ENCODE measurements around the gene RS1.

RS1 gene

DNA sequence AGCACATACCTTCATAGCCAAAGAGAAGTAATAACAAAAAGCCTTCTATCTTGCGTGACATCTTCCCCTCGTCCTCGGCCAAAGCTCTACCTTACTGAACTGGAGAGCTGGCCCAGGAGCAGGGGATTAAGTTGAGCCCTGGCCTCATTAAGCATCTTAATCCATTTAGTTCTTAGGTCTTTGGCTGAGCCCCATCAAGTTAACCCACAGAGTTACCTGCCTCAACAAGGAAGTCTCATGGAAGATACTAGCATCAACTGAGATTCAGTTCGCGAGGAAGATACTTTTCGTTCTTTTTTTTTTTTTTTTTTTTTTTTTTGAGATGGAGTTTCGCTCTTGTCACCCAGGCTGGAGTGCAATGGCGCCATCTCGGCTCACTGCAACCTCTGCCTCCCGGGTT lies at the start of gene RS1:
RS1 (minus strand) TSS at position 101 of the 400 bp plus-strand sequence; CDS start at position 61, 40 bp downstream.
- DNase-seq = no peak

DNA sequence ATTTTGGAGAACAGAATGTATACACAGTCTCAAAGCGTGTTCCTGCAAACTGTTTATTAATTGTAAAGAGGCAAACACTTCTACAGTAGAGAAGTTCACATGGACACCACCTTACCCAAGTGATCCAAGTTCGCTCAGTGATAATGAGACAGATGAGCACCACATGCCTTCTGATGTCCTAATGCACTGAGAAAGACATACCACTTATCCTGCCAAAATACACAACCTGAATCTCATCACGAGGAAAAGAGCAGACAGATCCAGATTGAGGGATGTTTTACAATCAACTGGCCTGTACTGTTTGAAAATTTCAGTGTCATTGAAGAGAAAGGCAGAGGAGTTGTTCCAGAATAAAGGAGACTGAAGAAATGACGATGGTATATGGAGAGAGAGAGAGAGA lies 47.9 kb upstream of the RS1 start:
- no peak for DNase-seq

DNA sequence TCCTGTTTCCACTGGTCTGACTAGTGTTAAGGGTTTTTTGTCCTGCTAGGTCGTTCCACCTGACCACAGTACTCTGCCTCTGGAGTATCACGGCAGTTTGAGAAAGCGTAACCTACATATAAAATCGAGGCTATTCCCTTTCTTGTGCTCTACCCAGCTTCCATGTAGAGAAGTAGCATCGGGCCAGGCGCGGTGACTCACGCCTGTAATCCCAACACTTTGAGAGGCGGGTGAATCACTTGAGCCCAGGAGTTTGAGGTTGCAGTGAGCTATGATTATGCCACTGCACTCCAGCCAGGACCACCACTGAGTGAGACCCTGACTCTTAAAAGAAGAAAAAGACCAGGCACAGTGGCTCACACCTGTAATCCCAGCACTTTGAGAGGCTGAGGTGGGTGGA lies 43.0 kb upstream of the RS1 start:
- no peak for DNase-seq

GRCh38 chrX:18709833-18710232 lies 37.9 kb upstream of the RS1 start:
- no peak for DNase-seq

- no peak for DNase-seq
Measured at GRCh38 chrX:18707426-18708049, 35.6 kb upstream of the RS1 start, which contains the start of gene PPEF1. Gene PPEF1, plus strand, starts transcription at chrX:18707645. Its CDS starts 136 bp downstream, at chrX:18707781.

DNA sequence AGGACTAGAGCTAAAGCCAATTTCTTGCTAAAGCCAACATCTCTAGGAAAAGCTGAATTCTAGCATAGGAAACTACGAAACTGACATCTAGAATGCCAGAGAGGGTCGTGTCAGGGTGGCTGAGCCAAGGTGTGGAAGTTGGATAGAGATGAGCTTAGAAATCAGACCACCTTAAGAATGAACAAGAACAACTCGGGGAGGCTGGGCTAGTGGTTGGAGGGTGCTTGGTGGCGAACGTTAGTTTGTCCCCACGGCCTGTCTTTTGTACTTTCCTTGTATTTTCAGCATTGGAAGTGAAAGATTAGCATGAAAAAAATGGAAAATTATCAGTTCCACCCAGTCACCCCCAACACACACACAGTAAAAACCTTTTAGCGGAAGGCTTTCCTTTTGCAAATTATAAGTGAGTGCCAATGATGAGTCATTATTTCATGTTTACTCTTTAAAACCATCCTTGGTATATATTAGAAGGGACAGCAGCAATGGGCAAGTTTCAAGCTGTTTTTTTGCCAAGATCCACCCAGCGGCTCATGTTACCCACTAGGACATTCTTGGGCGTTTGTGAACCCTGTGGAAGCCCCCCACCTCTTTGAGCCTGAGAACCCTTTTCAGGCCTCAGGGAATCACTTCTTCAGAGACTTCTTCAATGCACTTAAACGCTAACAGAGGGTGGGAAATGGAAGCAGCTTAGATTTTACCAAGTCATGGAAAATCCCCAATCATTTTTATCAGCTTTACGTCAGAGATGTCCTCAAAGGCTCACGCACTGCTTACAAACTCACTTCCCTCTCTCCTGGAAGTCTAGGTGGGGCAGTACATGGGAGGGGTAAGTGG lies 30.7 kb upstream of the RS1 start:
- DNase-seq = no peak

DNA sequence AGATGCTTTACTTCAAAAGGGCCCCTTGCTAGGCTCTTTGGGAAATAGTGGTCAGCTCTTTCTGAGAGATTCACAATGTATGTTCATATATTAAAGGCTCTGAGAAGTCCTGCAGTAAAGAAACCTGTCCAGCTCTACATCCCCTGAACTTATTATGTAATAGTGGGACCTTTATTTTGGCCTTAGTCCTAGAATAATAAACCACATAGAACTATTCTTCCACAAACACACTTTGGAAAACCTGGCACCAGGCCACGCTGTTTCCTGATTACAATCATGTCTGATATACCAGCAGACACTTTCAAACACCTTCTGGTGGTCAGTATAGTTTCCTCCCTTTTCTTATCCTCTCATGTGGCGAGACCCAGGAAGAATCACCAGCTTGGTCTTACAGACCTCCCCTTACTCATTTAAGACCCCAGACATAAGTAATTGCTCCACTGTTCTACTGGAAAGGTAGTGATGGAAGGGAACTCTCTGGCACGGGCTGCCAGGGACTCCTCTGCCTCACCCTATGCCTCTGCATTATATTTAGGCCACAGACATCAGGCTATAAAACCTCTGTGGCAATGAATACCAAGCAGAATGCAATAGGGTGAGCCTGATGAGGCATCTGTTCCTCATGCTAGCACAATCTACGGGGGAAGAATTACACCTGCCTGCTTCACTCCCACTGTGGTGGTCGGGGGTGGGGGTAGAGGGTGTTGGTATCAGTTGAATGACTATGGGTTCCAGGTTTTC lies 29.9 kb upstream of the RS1 start:
- no peak for DNase-seq

- DNase-seq = no peak
Measured at GRCh38 chrX:18698737-18699650, 27.1 kb upstream of the RS1 start.

DNA sequence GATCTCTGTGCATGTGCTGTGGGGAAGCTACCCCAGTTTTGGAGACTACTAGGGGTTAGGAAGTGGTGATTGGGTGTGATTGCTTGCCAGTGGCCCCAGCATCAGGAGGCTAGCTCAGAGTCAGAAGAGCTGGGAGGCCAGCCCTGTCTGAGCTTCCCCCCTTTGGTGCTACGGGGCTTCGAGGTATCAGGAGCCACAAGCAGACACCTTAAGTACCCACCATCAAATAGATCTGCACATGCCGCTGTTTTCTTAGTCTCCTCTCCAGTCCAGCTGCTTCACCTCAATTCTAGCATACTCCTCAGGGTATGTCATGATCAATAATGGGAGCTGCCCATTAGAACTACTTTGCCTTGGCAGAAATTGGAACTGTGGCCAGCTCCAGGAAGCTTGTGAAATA lies 24.7 kb upstream of the RS1 start:
- no peak for DNase-seq

DNA sequence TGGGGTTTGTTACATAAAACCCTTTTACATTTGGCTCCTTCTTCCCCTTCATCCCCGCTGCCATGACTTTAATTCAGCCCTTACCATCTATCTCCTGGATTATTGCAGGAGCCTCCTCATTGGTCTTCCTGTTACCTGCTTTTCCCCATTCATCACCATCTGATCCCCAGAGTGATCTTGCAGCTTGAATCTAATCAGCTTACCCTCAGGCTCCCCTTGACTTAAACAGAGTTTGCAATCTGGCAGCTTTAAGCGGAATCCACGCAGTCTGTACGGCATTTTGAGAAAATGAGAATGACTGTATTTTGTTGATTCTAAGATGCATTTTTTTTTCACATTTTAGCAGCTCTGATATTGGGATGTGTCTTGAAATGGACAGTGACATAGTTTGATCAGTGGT lies 20.6 kb upstream of the RS1 start:
- DNase-seq = no peak

DNA sequence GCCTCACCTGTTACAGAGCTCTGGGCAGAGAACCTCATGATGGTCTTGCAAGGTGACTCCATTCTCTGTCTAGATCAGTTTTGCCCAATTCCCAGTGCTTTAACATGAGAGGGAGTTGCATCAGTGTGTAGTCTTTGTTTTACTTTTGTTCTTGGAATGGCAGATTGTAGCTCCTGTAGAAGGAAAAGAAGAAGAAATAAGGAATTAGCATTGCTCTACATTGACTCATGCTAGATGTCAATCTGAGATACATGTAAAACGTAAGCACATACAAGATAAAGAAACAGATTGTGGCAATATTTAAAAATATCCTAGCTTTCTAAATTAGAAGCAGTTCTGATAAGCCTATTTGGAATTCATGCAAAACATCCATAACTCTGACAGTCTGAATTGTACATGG lies 19.5 kb upstream of the RS1 start:
- no peak for DNase-seq

DNA sequence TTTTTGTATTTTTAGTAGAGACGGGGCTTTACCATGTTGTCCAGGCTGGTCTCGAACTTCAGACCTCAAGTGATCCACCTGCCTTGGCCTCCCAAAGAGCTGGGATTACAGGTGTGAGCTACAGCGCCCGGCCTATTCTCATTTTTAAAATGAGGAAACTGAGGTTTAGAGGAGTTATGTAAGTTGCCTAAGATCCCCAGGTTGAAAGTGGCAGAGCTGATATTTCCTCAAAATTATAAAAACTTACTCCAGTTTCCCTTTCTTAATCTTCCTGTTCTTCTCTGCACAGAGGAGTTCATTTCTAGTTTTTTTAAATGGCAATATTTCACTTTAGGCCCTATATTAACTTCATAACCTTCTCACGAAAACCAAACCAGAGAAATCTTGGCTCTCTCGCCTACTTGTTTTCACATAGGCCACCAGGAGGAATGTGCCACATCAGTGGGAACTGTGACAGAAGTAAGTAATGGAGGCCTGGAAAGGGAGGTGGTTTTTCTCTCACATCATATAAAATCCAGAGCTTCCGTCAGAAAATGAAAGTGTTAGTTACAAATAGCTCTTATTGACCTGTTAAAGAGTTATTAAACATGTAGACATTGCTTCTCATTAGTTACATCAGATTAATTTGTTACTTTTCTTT lies 16.1 kb upstream of the RS1 start:
- no peak for DNase-seq

DNA sequence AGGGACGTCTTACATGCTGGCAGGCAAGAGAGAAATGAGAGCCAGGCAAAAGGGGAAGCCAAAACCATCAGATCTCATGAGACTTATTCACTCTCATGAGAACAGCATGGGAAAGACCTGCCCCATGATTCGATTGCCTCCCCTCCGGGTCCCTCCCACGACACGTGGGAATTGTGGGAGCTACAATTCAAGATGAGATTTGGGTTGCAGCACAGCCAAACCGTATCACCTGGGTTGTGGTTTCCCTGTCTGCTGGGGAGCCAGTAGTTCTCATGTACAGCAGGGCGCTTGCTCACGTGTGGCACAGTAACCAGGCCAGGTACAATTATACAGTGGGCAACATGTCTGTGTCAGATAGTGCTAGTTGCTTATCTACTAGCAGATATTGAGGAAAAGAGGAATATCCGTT lies 11.1 kb upstream of the RS1 start:
- DNase-seq = no peak

GRCh38 chrX:18681996-18682395 lies 10.1 kb upstream of the RS1 start:
- no peak for DNase-seq

- DNase-seq = no peak
Measured at GRCh38 chrX:18677161-18677869, 5.4 kb upstream of the RS1 start.

DNA sequence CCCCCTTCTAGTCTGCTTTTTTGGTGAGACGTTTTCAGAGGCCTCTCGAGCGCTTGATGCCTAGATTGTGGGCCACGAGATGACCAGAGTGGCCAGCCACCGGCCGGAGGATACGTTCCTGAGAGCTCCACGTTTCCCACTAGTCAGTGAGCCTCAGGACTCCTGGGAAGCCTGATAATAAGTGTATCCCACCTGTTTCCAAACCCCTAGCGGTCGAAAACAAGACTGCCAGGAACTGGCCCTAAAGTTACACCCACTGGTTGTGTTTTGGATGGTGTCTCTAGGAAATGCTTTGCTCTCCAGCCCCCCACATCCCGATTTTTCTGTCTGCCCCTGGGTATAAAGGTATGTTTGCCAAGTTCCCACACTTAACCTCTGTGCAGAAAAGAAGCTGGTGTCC lies 4.6 kb upstream of the RS1 start:
- DNase-seq = no peak

- no peak for DNase-seq
Measured at GRCh38 chrX:18676050-18676449, 4.1 kb upstream of the RS1 start.

DNA sequence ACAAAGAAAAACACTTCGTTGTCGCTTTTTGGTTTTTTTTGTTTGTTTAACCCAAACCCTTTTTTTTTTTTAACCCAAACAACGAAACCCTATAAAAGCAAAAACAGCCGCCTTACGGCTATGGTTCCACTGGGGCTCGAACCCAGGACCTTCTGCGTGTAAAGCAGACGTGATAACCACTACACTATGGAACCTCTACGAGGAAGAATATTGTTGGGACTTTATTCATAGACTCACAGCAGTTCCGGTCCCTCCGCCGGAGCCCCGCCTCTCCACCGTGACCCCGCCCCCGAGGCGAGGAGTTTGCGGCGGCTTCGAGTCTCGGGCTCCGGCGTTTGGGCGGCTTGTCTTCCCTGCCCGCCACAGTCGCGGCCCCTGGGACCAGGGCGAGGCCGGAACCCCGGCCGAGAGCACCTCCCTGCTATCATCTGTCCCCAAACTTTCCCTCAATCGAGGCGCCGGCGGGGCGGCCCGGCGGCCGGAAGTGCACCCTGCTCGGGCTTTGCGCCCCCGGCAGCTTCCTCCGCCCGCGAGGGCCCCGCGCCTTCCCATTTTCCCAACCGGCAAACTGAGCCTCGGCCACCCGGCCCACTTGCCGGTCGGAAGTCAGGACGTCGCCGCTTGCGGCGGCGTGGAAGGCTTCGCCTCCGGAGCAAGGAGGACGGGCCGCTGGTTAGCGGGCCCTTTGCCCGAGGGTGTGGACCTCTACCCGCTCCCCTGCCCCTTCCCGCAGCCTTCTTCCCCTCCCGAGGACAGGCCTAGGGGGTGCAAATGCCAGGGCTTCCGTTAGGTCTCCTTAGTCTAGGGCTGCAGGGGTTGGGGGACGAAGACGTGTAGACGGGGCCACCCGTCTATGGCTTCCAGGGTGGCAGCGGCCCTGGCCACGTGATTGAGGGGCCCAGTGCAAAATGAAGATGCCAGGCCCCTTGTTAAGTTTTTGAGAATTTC lies 3.2 kb upstream of the RS1 start:
- DNase-seq = peak; percentile 89

- peak; percentile 49 for DNase-seq
Measured at GRCh38 chrX:18674417-18674787, 2.5 kb upstream of the RS1 start.
